ENCODE measurements around the gene NSD2.

Gene NSD2

DNA sequence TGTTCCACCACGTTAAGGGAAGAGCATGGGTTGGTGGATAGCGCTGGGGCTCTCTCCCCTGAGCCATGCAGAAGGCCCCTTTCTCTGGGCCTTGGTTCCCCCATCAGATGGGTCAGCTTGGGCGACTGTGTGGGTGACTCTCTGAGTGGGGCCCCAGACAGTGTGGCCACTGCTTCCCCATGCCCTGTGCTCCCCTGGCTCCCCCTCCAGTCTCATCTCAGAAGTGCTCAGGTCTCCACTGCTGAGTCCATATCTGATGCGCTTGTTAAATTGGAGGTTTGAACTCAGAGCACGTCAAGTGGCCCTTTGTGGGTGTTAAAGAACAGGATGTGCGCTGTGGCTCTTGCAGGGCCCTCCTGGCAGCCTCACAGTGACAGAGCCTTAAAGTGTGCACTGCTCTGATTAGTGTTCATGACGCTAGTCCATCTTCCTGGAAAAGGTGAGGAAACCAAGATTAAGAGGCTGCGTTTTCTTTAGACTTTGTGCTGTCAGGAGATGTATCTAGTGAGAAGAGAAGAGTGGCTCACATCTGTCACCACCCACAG lies 77.8 kb downstream of the NSD2 start:
- no peak for DNase-seq

DNA sequence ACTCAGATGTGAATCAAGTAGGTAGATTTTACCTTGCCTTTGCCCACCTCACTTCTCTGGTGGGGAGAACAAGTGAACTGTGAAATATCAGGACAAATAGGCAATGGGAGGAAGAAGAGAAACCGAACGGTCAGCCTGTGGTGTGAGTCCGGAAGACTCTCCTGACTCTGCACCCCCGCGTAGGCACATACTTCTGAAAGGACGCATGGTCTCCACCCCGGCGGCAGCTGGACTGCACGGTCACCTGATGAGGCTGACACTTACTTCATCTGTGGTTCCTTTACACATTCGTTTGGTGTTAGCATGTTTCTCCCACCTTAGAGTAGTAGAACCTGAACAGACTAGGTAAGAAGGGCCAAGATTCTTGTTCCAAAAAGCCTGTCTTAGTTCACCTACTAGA lies 79.2 kb downstream of the NSD2 start:
- no peak for DNase-seq

DNA sequence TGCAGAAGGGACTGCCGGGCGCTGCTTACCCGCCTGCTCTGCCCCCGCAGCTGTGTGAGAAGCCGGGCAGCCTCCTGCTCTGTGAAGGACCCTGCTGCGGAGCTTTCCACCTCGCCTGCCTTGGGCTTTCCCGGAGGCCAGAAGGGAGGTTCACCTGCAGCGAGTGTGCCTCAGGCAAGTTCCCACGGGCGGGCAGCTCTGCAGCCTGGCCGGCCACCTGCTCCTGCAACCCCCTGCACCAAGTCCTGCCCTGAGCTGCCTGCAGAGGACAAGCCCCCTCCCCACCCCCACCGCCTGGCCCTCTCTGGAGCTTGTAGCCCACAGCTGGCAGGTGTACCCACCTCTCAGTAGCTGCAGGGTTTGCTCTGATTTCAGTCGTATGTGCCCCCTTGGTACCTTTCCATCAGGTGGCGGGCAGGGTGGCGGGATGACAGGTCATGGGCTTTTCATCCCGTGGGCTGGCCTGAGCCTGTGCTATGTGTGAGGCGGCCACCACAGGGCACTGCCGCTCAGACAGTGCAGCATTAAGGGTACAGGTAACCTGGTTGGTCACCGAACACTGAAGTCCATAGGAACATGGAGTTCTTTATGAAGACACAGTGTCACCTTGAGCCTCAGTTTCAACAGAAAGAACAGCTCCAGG lies 81.0 kb downstream of the NSD2 start:
- DNase-seq, result no peak

DNA sequence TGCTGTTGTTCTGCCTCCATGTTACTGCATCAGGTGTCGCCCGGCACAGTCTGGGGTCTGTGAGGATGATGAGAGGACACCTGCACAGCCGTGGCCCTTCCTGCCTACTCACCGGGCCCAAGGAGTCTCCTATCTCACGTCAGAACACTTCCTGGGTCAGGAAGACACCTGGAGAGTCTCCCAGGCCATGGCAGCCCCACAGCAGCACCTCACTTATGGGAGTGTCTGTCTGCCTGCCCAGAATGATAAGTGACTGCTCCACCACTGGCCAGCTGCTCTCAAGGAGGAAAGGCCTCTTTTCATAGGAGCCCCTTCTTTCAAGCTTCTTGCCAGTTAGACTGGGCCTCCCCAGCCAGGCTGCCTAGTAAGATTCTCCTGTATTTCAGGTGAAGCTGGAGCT lies 81.5 kb downstream of the NSD2 start:
- no peak for DNase-seq

DNA sequence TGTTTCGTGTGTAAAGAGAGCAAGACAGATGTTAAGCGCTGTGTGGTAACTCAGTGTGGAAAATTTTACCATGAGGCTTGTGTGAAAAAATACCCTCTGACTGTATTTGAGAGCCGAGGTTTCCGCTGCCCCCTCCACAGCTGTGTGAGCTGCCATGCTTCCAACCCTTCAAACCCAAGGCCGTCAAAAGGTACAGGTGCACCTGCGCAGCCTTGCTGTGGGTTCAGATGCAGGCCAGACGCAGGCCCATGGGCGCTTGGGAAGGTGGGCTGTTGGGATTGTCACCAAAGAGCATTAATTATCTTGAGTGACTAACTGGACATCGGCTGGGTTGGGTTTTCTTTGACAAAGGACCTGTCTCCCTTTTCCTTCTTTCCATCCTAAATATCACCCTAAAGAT lies 82.1 kb downstream of the NSD2 start:
- DNase-seq, result no peak

DNA sequence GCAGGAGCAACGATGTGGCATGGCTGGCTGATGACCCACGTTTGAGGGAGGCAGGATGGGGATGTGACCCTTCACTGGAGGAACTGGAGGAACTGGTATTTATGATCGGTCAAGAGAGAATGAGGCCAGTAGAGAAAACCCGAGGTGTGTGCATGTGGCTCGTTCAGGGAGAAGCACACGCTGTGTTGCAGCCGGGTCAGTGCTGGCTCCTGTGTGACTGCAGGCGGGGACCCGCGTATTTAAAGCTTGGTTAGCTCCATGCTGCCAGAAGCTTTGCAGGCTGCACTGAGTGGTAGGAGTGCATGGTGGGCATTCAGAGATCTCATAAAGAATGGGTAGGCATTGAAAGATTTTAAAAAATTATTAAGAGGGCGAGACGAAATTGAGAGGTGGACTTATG lies 85.4 kb downstream of the NSD2 start:
- no peak for DNase-seq

DNA sequence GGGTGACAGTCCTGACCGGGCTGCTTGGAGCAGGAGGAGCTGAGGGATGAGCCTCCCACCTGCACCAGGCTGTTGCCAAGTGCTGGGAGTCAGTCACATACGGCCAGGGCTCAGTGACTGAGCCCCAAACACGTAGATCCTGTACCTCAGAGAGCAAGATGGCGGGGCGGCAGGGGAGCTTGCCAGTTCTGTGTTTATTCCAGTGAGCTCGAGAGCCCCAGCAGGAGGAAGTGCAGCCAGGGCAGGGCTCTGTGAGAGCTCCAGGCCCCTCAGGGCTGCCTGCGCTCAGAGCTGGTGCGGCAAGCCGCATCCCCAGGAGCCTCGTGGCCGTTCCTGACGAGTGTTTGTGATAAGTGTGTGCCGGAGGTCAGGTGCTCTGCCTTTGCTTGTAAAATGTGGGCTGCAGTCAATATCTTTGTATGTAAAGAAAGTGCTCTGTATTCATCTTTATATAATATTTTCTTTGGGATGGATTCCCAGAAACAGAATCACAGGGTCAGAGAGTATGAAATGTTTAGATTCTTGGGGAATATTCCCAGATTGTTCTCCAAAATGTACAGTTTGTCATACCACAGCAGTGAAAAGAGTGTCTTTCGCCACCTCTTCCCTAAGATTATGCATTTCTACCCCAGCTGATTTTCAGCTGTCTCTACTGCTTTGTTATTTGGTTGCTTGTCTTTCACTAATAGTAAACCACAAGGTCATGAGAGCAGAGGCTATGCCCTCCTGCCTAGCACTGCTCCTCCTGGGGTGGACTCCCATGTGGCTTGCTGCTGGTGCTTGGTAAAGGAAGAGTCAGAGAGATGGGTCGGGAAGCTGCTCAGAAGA lies 87.3 kb downstream of the NSD2 start:
- DNase-seq, result no peak

DNA sequence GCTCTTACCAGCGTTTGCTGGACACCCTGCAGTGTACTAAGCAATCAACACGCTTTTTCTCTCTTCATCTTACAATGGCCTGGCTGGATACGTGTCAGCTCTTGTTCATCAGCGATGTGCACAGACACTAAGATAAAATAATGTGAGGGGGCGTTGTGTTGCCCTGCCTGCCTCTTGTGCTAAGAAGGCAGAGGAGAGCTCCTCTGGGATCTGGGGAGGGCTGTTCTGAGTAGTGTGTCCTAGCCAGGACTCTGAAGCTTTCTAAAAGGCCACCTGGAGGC lies 87.9 kb downstream of the NSD2 start:
- no peak for DNase-seq

DNA sequence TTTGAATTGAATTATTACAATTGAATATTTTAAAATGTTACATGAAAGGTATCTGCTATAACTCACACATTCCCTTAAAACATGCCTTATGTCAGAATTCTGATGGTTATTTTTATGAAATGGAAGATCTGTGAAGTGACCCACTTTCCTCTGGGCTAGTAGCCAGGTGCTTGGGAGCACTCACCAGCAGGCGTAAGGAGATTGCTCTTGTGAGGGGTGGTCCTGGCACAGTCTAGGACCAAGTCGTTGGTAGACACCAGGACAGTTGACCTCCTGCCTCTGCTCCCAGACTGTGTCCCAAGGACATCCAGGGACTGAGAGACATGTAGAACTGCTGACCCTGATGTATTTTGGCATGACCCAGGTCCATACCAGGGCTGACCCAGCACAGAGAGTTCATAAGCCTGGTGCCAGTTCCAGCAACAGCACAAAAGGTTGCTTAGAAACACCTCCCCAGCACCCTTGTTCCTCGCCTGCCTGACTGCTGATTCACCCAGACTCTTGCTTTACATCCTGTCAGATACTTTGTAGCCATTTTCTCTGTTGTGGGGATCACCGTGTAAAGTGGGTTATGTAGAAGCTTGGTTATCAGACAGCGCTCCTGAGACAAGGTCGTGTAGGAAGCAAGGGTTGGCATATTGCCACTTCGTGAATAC lies 89.1 kb downstream of the NSD2 start:
- DNase-seq, result peak; percentile 7

DNA sequence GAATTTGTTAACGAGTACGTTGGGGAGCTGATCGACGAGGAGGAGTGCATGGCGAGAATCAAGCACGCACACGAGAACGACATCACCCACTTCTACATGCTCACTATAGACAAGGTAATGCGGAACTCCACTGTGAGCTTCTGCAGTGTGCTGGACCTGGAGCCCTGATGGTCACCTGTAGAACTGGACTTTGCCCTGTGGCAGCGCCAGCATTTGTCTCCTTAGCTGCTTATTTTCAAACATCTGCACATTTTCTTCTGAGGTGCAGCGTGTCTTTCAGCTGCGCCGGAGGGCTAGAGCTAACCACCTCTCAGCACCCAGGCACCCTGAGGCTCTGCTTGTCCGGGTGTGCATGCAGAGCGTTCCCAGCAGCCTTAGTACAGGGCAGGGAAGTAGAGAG lies 89.8 kb downstream of the NSD2 start:
- DNase-seq, result no peak

DNA sequence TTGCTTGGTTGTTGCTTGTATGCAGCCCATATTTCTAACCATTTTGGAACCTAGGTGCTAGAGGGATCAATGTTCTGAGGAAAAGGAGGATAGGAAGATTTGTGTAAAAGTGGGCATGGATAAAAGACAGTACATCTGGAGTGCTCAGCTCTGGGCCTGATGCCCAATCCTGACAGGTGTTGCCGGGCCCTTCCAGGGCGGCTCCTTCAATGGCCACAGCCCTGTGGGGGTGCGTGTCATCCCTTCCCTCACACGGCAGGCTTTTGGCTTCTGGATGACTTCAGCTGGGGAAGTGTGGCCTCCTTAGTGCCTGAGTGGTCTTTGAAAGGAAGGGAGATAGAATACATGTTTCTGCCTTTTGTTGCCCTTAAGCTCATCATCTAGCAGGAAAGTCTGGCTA lies 90.4 kb downstream of the NSD2 start:
- no peak for DNase-seq

DNA sequence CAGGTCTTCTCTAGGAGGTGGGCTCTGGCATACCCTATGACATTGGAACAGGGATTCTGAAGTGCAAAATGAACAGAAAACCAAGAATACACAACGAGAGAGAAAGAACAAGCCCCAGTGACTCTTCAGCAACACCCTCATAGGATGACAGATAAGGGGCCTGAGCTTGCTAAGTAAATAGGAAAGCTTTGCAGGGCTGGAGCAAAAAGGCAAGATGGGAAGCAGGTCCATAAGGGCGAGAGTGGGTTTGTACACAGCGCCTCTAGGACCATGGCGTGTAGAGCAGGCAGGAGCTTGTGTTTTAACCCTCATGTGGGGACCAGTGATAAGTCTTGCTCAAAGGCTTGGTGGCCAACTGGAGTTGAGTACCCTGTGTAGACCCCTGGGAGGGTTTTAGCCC lies 91.8 kb downstream of the NSD2 start:
- DNase-seq, result no peak

DNA sequence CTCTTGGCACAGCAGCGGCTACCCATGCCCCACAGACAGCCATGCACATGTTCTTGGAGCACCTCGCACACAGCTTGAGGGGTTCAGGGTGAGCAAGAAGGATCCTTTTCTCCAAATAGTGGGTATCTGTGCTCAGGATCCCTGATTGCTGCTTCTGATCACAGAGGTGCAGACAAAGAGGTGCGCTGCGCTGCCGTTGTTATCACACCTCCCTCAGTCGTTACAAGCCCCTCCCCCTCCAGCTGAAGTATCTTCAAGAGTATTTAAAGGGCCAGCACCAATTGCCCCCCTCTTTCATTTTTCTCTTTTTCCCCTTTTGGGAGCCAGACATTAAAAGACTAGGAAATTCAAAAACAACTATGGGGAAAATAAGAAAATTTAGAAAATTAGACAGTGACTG lies 93.2 kb downstream of the NSD2 start:
- DNase-seq, result no peak

DNA sequence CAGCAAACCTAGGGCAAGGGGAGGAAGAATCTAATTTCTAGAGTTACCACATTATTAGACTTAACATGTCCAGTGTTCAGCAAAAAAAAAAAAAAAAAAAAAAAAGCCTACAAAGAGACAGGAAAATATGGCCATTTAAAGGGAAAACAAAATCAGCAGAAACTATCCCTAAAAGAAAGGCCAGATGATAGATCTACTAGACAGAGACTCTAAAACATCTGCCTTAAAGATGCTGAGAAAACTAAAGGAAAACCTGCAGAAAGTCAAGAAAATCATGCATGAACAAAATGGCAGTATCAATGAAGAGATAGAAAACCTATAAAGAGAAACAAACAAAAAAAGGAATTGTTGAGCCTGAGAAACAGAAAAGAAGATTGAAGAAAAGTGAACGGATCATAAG lies 93.8 kb downstream of the NSD2 start:
- DNase-seq, result no peak

DNA sequence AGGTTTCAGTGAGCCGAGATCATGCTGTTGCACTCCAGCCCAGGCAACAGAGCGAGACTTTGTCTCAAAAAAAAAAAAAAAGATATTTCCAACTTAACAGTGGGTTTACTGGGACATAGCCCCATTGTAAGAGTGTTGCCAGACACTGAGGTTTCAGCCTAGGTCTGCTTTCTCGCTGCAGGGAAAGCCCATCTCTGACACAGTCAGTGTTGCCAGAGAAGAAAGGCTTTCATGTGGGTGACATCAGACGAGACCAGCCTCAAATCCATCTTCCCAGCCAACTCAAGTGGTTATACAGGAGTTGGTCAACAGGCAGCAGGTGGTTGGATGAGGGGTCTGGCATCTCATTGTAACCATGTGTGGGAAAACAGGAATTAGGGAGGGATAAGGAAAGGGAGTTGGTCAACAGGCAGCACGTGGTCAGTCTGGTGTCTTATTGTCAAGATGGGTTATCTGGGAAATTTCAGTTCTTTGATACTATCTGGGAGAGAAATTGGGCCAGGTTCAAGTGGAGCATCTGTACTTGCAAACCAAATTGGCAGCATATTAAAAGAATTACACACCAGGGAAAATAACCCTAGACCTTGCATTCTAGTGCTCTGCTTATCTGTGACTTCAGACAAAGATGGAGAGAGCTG lies 96.4 kb downstream of the NSD2 start:
- DNase-seq, result no peak

DNA sequence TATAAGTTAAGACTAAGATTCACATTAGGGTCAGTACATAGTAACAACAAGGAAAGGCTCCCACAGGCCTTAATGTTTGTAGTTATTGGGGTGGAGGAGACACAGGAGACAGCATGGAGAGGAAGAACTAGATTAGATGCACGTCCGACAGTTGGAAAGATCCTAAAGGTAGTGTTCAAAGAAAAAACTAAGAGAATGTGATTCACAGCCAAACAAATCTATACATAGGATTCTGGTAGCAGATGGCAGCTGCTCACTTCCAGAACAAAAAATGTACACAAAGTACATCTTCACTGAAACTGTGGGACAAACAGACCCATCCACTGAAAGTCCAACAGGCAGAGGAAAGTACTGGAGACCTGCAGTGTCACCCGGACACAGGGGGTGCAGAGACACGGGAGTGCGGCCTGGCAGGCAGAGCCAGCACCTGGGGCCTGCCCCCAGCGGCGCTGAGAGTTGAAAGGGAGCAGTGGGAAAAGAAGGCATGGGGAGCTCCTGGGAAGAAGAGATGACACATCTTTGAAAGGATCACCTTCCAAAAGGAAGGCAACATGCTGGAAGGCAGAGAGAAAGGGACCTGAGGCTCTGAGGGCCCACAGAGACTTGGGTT lies 97.6 kb downstream of the NSD2 start:
- no peak for DNase-seq

DNA sequence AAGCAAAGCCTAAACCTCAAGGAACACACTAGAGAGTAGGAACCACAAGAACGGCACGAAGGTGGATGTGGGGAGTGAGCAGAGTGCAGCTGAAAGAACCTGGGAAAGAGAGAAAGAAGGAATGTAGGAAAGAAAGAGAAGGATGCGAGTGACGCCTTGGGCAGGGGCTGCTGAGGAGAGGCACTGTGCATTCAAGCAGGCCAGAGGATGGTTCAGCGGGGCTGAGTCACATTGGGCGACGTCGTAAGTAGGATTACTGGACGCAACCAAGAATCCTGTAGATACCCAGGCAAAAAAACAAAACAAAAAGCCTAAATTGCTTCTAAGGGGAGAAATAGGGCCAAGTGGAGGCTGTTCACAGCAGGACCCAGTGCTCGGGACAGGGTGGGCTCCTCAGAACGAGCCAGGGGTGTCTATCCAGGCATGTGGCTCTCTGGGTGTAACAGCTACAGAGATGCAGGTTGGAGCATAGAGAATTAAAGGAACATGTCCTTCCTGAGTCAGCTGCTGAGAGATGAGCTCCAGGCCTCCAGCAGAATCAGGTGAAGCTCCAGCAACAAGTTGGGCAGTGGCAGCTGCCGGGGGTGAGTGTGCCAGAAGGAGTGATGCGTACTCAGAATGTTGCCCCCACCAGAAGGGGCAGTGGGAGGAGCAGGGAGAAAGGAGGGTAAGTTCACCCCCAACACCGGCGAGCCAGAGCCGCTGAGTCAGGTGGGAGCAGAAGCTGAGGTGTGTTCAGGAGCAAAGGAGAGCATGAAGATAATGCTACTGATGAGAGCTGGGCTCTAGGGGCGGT lies 98.9 kb downstream of the NSD2 start:
- DNase-seq, result no peak

DNA sequence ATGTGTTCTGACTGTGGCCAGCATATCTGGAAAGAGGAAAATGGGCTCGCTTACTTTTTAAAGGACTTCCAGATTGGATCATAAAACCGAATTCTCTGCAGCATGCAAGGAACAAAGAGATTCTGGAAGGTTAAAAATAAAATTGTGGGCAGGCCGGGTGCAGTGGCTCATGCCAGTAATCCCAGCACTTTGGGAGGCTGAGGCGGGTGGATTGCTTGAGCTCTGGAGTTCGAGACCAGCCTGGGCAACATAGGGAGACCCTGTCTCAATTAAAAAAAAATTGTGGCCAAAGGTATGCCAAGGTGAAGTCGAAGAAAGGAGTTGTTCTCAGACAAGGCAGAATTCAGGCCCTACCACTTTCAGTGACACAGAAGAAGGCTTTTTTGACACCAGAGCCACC lies 99.7 kb downstream of the NSD2 start:
- DNase-seq, result no peak

DNA sequence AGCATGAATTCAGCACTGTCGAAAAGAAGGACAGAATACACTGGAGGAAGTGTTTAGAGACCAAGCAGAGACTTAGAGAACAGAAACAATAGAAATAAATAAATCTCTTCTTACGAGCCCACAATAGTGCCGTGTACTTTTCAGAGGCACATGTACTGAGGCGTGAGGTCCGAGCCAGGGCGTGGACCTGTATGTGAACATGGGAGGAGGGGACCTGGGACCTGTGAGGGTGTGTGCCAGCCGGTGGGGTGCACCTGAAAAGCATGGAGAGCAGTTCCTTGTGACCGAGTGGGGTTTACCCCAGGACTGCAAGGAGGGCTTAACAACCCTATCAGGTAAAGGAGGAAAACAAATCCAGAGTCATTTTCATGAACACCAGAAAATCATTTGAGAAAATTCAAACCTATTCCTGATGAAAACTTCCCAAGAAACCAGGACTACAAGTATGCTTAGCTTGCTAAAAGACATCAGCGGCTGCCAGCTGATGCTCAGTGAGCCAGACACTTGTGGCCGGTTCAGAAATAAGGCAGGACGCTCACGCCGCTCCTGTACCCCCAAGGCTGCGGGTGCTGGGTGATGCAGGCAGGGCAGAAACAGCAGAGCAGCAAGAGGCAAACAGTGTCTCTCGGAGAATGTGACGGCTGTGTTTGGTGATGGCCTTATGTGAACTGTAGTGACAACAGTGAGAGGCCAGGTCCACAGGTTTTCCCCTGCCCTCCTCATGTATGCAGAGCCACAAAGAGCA lies 100.4 kb downstream of the NSD2 start:
- DNase-seq, result no peak

DNA sequence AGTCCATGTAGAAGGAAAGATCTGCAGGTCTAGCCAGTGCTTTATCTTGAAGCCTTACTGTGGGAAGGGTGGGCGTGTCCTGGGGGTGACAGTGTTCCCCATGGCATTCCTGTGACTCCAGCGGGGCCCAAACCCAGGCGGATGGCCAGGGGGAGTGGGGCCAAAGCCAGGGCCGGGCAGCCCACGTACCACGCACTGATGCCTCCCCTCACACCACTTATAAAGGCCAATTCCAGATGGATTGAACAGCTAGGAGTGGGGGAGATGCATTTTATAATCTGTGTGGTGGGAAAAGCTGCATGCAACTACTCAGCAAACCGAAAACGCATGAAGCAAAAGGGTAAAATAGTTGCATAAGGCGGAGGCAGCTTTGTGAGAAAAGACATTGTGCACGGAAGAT lies 101.2 kb downstream of the NSD2 start:
- DNase-seq, result no peak

DNA sequence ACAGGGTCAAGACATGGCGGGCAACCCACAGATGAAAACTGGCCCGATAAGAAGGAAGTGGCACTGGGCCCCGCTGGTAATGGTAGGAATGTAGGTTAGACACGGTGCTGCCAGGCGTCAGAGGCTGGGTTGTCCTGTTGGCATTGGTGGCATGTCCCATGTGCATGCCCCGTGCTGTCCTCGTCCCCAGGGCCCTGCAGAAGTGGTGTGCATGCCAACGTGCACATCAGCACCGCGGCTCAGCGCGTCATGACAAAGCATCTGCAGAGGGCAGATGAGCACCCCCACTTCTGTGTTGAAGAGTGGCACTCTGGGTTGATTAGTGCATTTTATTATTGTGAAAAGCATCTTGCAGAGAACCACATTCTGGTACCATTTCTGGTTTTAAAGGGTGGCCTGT lies 102.0 kb downstream of the NSD2 start:
- no peak for DNase-seq

DNA sequence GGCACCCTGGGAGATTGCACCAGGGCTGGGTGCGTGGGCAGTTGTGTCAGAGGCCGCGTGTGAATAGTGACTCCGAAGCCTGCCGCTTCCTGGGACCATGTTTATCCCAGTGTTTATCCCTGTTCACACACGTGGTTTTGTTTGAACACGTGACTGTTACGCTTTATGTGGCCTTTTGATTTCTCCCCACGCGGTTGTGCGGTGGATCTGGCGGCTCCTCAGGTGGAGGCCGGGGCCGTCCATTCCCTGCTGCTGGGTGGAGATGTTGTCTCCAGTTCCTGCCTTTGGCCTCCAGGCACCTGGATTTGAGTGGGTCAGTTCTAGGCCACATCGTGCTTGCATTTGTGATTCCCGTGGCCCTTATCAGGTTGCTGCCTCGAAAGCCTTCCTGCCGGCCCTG lies 102.5 kb downstream of the NSD2 start:
- no peak for DNase-seq
